Left ventricle myocardium inferior (tissue), 1 donor: ENCODE data around the gene TRRAP. TPM values are rescaled to one million over a fixed set of nuclear protein-coding genes. Genes with fewer than 3 reads are reported as not detected.

Source experiments
- DNase-seq: peaks from one replicate; pipeline ENCODE4 v3.0.0-alpha.2; 2020
- H3K27ac ChIP-seq: fragments of 200-600 bp; replicated peaks from 2 replicates; pipeline ENCODE4 v1.8.0; 2021
- H3K27me3 ChIP-seq: fragments of 200-600 bp; 2 replicates; pipeline ENCODE4 v1.8.0; 2021; ENCODE audit warnings: low read depth
- H3K36me3 ChIP-seq: fragments of 200-600 bp; 2 replicates; pipeline ENCODE4 v1.8.0; 2021
- H3K4me1 ChIP-seq: fragments of 200-600 bp; 2 replicates; pipeline ENCODE4 v1.8.0; 2021
- H3K4me3 ChIP-seq: fragments of 200-600 bp; 2 replicates; pipeline ENCODE4 v1.8.0; 2021; ENCODE audit warnings: mild to moderate bottlenecking, moderate library complexity
- H3K9me3 ChIP-seq: fragments of 200-600 bp; replicated peaks from 2 replicates; pipeline ENCODE4 v1.8.0; 2021
- intact Hi-C: fragments of 100-400 bp; cut with micrococcal nuclease; formaldehyde crosslinking; loops from one replicate; pipeline ENCODE4 v1.11.0; 2022
- total RNA-seq: library from RNA; stranded (reverse); fragmentation: NEBNext Ultra II Directional; extraction: Animal tissue kit (Norgen Biotek cat#: 25700); gene quantifications from one replicate; pipeline ENCODE4 v1.2.1, GENCODE V29; 2021
- TF ChIP-seq, protein P1 (sequence below): fragments of 200-600 bp; IDR thresholded peaks from 2 replicates; pipeline ENCODE4 v1.8.0; 2021; ENCODE audit warnings: antibody characterized with exemption, mild to moderate bottlenecking, borderline replicate concordance
- donor health status: DM: no; HTN: yes; CAD: no; lungs with severe emphysema.

Gene TRRAP
- total RNA-seq, 1 donor from 2014 or later = 15.5 TPM

DNA sequence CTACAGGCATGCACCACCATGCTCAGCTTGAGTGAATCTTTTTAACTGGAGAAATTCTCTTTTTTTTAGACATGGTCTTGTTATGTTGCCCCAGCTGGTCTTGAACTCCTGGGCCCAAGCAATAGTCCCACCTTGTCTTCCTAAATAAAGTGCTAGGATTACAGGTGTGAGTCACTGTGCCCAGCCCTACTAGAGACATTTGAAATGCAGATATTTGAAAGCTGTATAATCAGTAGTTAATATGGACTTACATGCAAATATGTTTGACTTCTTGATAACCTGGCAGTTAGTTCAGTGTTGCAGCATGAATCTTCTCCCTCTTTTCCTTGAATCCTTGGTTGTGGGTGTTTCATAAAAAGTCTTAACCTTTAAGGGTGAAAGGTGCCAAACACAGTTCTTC is 8.7 kb downstream of the TRRAP start:
- H3K27me3 ChIP-seq = no peaks in the 10 kb centered on the region
- no peak for DNase-seq
- H3K27ac ChIP-seq = no peak overlapping the region
- intact Hi-C loops = no loop called here
- H3K4me1 ChIP-seq = no peaks in the 10 kb centered on the region
- TF ChIP-seq, protein P1, sequence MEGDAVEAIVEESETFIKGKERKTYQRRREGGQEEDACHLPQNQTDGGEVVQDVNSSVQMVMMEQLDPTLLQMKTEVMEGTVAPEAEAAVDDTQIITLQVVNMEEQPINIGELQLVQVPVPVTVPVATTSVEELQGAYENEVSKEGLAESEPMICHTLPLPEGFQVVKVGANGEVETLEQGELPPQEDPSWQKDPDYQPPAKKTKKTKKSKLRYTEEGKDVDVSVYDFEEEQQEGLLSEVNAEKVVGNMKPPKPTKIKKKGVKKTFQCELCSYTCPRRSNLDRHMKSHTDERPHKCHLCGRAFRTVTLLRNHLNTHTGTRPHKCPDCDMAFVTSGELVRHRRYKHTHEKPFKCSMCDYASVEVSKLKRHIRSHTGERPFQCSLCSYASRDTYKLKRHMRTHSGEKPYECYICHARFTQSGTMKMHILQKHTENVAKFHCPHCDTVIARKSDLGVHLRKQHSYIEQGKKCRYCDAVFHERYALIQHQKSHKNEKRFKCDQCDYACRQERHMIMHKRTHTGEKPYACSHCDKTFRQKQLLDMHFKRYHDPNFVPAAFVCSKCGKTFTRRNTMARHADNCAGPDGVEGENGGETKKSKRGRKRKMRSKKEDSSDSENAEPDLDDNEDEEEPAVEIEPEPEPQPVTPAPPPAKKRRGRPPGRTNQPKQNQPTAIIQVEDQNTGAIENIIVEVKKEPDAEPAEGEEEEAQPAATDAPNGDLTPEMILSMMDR = no peak
- no peaks in the 10 kb centered on the region for H3K9me3 ChIP-seq
- H3K4me3 ChIP-seq = no peak overlapping the region
- peaks cover 84% of the 10 kb centered on the region for H3K36me3 ChIP-seq

DNA sequence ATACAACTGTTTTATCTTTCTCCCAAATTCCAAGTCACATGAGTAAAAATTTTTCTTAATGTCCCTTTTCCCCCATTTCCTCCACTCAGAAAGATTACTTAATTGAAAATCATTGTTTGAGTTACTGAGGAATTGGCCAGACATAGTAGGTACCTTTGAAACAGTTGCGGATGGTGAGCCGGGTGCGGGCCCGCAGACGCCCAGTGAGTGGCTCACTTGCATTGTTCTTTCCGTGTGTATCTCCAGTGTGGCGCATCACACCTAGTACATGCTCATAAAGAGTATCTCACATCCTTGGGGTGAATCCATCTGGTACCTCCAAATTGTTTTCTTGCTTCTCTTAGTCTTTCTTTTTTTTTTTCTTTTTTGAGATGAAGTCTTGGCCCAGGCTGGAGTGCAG is 14.3 kb downstream of the TRRAP start:
- no peaks in the 10 kb centered on the region for H3K9me3 ChIP-seq
- no peak overlapping the region for H3K4me3 ChIP-seq
- TF ChIP-seq, protein P1 = no peak
- H3K4me1 ChIP-seq = no peaks in the 10 kb centered on the region
- DNase-seq = no peak
- H3K36me3 ChIP-seq = peaks cover 95% of the 10 kb centered on the region
- intact Hi-C loops = no loop called here
- H3K27me3 ChIP-seq = no peaks in the 10 kb centered on the region
- no peak overlapping the region for H3K27ac ChIP-seq

DNA sequence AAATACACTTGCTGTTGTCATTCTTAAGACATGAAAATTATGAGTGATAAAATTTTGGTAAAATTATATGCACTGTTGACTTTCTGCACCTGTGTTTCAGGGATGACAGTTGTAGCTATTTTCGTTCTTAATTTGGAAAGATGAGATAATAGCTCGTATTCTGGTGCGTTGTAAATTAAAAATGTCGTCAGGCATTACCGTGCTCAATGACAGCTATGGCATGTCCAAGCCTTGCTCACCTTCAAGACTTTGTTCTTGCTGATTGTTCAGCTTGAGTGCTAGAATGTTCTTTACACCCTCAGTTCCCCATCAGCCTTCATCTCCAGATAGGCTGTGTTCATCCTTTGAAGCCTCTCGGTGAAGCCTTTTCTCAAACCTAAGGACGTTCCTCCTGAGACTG is 21.5 kb downstream of the TRRAP start:
- Histone ChIP-seq H3K4me1 (peaks cover 11% of the 10 kb centered on the region), H3K27ac (no peak overlapping the region)
- intact Hi-C loops = no loop called here

DNA sequence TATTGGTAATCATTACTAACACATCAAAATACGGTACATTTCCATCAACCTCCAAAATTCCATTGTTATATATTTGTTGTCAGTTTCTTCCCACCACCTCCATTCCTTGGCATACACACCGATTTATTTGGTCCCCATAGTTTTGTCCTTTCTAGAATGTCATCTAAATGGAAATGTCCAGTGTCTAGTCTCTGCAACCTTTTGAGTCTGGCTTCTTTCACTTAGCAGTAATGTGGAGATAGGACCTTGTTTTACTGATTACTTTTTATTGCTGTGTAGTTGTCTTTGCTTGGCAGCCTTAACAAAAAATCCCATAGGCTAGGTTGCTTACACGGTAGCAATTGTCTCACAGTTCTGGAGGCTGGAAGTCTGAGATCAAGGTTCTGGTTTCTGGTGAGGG is 22.5 kb downstream of the TRRAP start:
- peaks cover 98% of the 10 kb centered on the region for H3K36me3 ChIP-seq
- no peaks in the 10 kb centered on the region for H3K27me3 ChIP-seq
- H3K4me1 ChIP-seq = peaks cover 11% of the 10 kb centered on the region
- intact Hi-C loops = no loop called here
- no peak for DNase-seq
- H3K4me3 ChIP-seq = no peak overlapping the region
- TF ChIP-seq, protein P1 = no peak
- no peak overlapping the region for H3K27ac ChIP-seq
- H3K9me3 ChIP-seq = no peaks in the 10 kb centered on the region

More for the DNA sequence above, 21.5 kb downstream of the TRRAP start:
- Histone ChIP-seq H3K36me3 (peaks cover 98% of the 10 kb centered on the region), H3K27me3 (no peaks in the 10 kb centered on the region), H3K4me3 (no peak overlapping the region), H3K9me3 (no peaks in the 10 kb centered on the region)
- DNase-seq = no peak
- TF ChIP-seq, protein P1 = no peak

DNA sequence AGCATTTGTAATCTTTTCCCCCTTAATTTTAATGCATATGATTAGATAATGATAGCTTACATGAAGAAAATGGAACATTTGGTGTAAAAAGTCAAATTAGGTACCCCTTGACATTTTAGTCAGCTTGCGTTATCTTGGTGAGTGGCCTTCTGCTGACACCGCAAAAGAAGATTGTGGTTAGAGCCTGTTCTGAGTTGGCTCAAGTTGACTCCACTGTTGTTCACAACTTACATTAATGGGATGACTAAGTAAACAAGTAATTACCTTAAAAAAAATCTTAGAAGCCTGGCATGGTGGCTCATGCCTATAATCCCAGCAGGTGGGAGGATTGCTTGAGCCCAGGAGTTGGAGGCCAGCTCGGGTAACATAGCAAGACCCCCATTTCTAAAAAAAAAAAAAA is 24.2 kb downstream of the TRRAP start:
- peaks cover 11% of the 10 kb centered on the region for H3K4me1 ChIP-seq
- no peak overlapping the region for H3K4me3 ChIP-seq
- intact Hi-C loops = no loop called here
- no peaks in the 10 kb centered on the region for H3K27me3 ChIP-seq
- H3K36me3 ChIP-seq = peaks cover 98% of the 10 kb centered on the region
- H3K27ac ChIP-seq = no peak overlapping the region
- no peaks in the 10 kb centered on the region for H3K9me3 ChIP-seq
- no peak for DNase-seq
- TF ChIP-seq, protein P1 = no peak

DNA sequence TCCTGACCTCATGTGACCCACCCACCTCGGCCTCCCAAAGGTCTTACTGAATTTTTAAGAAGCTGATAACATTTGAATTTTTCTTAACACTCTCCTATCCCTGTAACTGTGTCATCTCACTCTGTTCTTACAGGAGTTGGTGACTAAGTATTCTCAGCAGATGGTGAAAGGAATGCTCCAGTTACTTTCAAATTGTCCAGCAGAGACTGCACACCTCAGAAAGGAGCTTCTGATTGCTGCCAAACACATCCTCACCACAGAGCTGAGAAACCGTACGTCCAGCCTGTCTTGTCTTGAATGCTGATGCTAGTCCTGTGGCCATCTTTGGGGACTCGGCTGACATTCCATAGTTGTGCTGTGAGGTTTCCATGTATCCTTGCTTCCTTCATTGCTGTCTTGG is 24.9 kb downstream of the TRRAP start:
- intact Hi-C loops = no loop called here
- Histone ChIP-seq H3K36me3 (peaks cover 98% of the 10 kb centered on the region), H3K27me3 (no peaks in the 10 kb centered on the region), H3K9me3 (no peaks in the 10 kb centered on the region), H3K27ac (no peak overlapping the region), H3K4me3 (no peak overlapping the region), H3K4me1 (peaks cover 11% of the 10 kb centered on the region)
- TF ChIP-seq, protein P1 = no peak
- no peak for DNase-seq
